H54 (cell line): ENCODE results near the gene ATG10.

Experiments
- DNase-seq: peaks from one replicate; pipeline ENCODE4 v3.0.0; 2011; ENCODE audit warnings: low spot score, mixed read lengths; ENCODE audit not compliant: insufficient read length
- FAIRE-seq: peaks from 3 replicates; lab custom pipeline; 2011; peaks lifted over from hg19 to GRCh38; lab: Jason Lieb, UNC
- POLR2A ChIP-seq: IDR thresholded peaks from 2 replicates; pipeline ENCODE4 v1.6.1; 2011; ENCODE audit warnings: low read depth, mild to moderate bottlenecking, low read length

The ATG10 gene

DNA sequence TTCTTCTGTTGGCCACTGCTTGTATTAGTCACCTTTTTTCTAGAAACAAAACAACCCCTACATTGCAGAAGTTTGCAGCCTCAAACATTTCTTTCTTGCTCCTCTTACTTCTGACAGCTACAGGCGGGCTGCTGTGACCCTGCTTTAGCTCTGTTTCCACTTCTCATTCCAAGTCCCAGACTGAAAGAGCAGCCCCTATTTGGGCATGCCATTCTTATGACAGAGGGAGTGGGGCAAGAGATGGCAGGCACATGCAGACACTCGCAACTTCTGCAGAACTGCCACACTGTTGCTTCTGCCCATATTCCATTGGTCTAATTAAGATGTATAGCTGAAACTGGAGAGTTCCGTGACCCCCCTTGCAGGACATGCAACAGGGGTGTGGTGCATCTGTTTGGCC lies 325.9 kb downstream of the ATG10 start:
- TF ChIP-seq POLR2A, result no peak
- DNase-seq, result no peak
- no peak for FAIRE-seq

DNA sequence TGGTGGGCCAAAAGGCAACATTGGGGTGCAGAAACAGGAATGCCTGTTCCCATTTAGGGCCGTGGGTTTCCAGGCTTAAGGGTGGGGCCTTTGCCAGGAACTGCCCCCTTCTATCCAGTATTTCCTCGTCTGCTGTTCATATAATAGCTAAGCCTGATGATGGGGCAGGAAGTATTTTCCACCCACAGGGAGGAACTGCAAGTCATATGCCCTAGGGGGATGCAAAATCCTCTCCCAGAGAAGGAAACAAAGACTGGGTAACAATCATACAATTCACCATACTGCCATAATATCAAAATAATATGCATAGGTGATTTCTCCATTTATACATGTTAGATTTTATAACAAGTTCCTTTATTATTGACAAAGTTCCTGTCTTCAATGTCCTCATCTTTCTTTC lies 326.8 kb downstream of the ATG10 start:
- FAIRE-seq, result no peak
- DNase-seq, result no peak
- no peak for TF ChIP-seq POLR2A

DNA sequence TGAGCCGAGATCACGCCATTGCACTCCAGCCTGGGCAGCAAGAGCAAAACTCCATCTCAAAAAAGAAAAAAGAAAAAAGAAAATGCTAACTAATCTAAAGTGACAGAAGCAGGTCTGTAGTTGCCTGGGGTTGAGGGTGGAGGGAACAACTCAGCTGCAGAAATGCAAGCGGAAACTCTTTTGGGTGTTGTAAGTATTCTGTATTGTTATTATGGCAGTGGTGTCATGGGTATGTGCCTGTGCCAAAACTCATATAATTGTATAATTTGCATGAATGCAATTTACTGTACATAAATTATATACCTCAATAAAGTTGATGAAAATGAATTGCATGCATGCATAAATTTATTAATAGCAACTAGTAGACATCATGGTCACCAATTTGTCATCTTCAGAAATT lies 329.4 kb downstream of the ATG10 start:
- no peak for TF ChIP-seq POLR2A
- FAIRE-seq, result no peak
- DNase-seq, result no peak
